ENCODE results near the gene AGO3.

Gene AGO3

GRCh38 chr1:36080801-36081200 lies 149.9 kb downstream of the AGO3 start:
- no peak for DNase-seq (ENCODE audit: low read depth in 4 of 4, low spot score in 1 of 4)

GRCh38 chr1:36081926-36082485 lies 151.1 kb downstream of the AGO3 start:
- DNase-seq (ENCODE audit: low read depth in 4 of 4, low spot score in 1 of 4), result no peak

GRCh38 chr1:36083219-36083618 lies 152.3 kb downstream of the AGO3 start:
- DNase-seq (ENCODE audit: low read depth in 4 of 4, low spot score in 1 of 4), result no peak

GRCh38 chr1:36083635-36084496 lies 153.0 kb downstream of the AGO3 start, which contains the start of gene TEKT2:
TEKT2 (plus strand) TSS chr1:36084094; CDS start chr1:36084922, 828 bp downstream.
- DNase-seq (ENCODE audit: low read depth in 4 of 4, low spot score in 1 of 4), result no peak

- no peak for DNase-seq (ENCODE audit: low read depth in 4 of 4, low spot score in 1 of 4)
These were observed 153.7 kb downstream of the AGO3 start for GRCh38 chr1:36084497-36085115.

- no peak for DNase-seq (ENCODE audit: low read depth in 4 of 4, low spot score in 1 of 4)
These were observed 154.2 kb downstream of the AGO3 start for GRCh38 chr1:36085126-36085525.

- no peak for DNase-seq (ENCODE audit: low read depth in 4 of 4, low spot score in 1 of 4)
These were observed 155.0 kb downstream of the AGO3 start for GRCh38 chr1:36085686-36086526.

GRCh38 chr1:36086529-36087232 lies 155.8 kb downstream of the AGO3 start:
- no peak for DNase-seq (ENCODE audit: low read depth in 4 of 4, low spot score in 1 of 4)

GRCh38 chr1:36087233-36088123 lies 156.6 kb downstream of the AGO3 start:
- no peak for DNase-seq (ENCODE audit: low read depth in 4 of 4, low spot score in 1 of 4)

- DNase-seq (ENCODE audit: low read depth in 4 of 4, low spot score in 1 of 4), result no peak
These were observed 157.3 kb downstream of the AGO3 start for GRCh38 chr1:36088265-36088576.

- DNase-seq (ENCODE audit: low read depth in 4 of 4, low spot score in 1 of 4), result peak; percentile 75 to 88 (median 82)
These were observed 157.9 kb downstream of the AGO3 start, which contains the start of gene ADPRS for GRCh38 chr1:36088577-36089392. ADPRS (plus strand) TSS chr1:36088892; CDS start chr1:36088905, 13 bp downstream.

GRCh38 chr1:36089393-36090121 lies 158.7 kb downstream of the AGO3 start:
- no peak for DNase-seq (ENCODE audit: low read depth in 4 of 4, low spot score in 1 of 4)

- no peak for DNase-seq (ENCODE audit: low read depth in 4 of 4, low spot score in 1 of 4)
These were observed 160.2 kb downstream of the AGO3 start for GRCh38 chr1:36091141-36091540.

- DNase-seq (ENCODE audit: low read depth in 4 of 4, low spot score in 1 of 4), result no peak
These were observed 160.8 kb downstream of the AGO3 start for GRCh38 chr1:36091698-36092097.

- DNase-seq (ENCODE audit: low read depth in 4 of 4, low spot score in 1 of 4), result no peak
These were observed 161.4 kb downstream of the AGO3 start for GRCh38 chr1:36092166-36092797.

GRCh38 chr1:36092798-36093185 lies 161.9 kb downstream of the AGO3 start:
- DNase-seq (ENCODE audit: low read depth in 4 of 4, low spot score in 1 of 4), result no peak

- no peak for DNase-seq (ENCODE audit: low read depth in 4 of 4, low spot score in 1 of 4)
These were observed 162.3 kb downstream of the AGO3 start for GRCh38 chr1:36093226-36093625.

GRCh38 chr1:36093929-36094328 lies 163.0 kb downstream of the AGO3 start:
- DNase-seq (ENCODE audit: low read depth in 4 of 4, low spot score in 1 of 4), result no peak
